Measurements from ENCODE around the gene BHLHE23.
"Not testable (repeated sequence)": the region's sequence is repeated elsewhere in the genome, so short reads cannot be mapped to it uniquely, and the experiment has no call there.

The BHLHE23 gene

GRCh38 chr20:62961310-62961783 is 45.4 kb downstream of the BHLHE23 start:
- no peak for DNase-seq (ENCODE audit: low read depth, low spot score)

GRCh38 chr20:62960446-62961309 is 46.1 kb downstream of the BHLHE23 start:
- not testable (repeated sequence) for DNase-seq (ENCODE audit: low read depth, low spot score)

- DNase-seq (ENCODE audit: low read depth, low spot score), result no peak
Observed at GRCh38 chr20:62959998-62960436, 46.7 kb downstream of the BHLHE23 start.

- DNase-seq (ENCODE audit: low read depth, low spot score), result no peak
Observed at GRCh38 chr20:62959101-62959971, 47.4 kb downstream of the BHLHE23 start.

GRCh38 chr20:62958388-62959100 is 48.2 kb downstream of the BHLHE23 start:
- no peak for DNase-seq (ENCODE audit: low read depth, low spot score)

- DNase-seq (ENCODE audit: low read depth, low spot score), result no peak
Observed at GRCh38 chr20:62957136-62958117, 49.3 kb downstream of the BHLHE23 start.

GRCh38 chr20:62956387-62957135 is 50.2 kb downstream of the BHLHE23 start:
- DNase-seq (ENCODE audit: low read depth, low spot score), result no peak
